HG02763 (cell line): Measurements from ENCODE around the gene MMP20.

Experiments
- ATAC-seq: cut with Tn5 transposase; IDR thresholded peaks from one replicate; pipeline ENCODE4 v1.9.1; 2021; ENCODE audit warnings: mild to moderate bottlenecking, moderate library complexity; ENCODE audit not compliant: unreplicated experiment

The MMP20 gene

GRCh38 chr11:102561636-102562035 is 63.5 kb downstream of the MMP20 start:
- ATAC-seq, result no peak

- peak; percentile 70 for ATAC-seq
Measured at GRCh38 chr11:102560555-102561011, 64.5 kb downstream of the MMP20 start.

GRCh38 chr11:102559839-102560238 is 65.3 kb downstream of the MMP20 start:
- peak; percentile 44 for ATAC-seq

- ATAC-seq, result no peak
Measured at GRCh38 chr11:102555091-102555490, 70.0 kb downstream of the MMP20 start.

GRCh38 chr11:102553835-102554282 is 71.3 kb downstream of the MMP20 start:
- peak; percentile 71 for ATAC-seq

GRCh38 chr11:102552447-102553194 is 72.5 kb downstream of the MMP20 start:
- ATAC-seq, result no peak

- ATAC-seq, result no peak
Measured at GRCh38 chr11:102552020-102552419, 73.1 kb downstream of the MMP20 start.

- ATAC-seq, result no peak
Measured at GRCh38 chr11:102551169-102551781, 73.9 kb downstream of the MMP20 start.

- peak; percentile 69 for ATAC-seq
Measured at GRCh38 chr11:102546923-102547471, 78.1 kb downstream of the MMP20 start.

- peak; percentile 62 for ATAC-seq
Measured at GRCh38 chr11:102546427-102546826, 78.7 kb downstream of the MMP20 start.

GRCh38 chr11:102545701-102546100 is 79.4 kb downstream of the MMP20 start:
- no peak for ATAC-seq

GRCh38 chr11:102544594-102544993 is 80.5 kb downstream of the MMP20 start:
- no peak for ATAC-seq

GRCh38 chr11:102539567-102539966 is 85.6 kb downstream of the MMP20 start:
- no peak for ATAC-seq

GRCh38 chr11:102538932-102539331 is 86.2 kb downstream of the MMP20 start:
- no peak for ATAC-seq

GRCh38 chr11:102534261-102534872 is 90.8 kb downstream of the MMP20 start:
- ATAC-seq, result no peak

- ATAC-seq, result no peak
Measured at GRCh38 chr11:102530558-102530957, 94.6 kb downstream of the MMP20 start, which contains the start of gene MMP7. TSS of gene MMP7 (minus strand) at chr11:102530747. CDS start at chr11:102530700, 47 bp downstream.

GRCh38 chr11:102528618-102529017 is 96.5 kb downstream of the MMP20 start:
- no peak for ATAC-seq

GRCh38 chr11:102527684-102528083 is 97.4 kb downstream of the MMP20 start:
- no peak for ATAC-seq

- no peak for ATAC-seq
Measured at GRCh38 chr11:102527041-102527440, 98.1 kb downstream of the MMP20 start.
